NB4 (cell line): ENCODE measurements around the gene TOGARAM2.

Experiments
- CTCF ChIP-seq: IDR thresholded peaks from one replicate; pipeline ENCODE4 v1.5.1; 2012; ENCODE audit warnings: low read depth, low read length
- MAX ChIP-seq: IDR thresholded peaks from 2 replicates; pipeline ENCODE4 v1.6.1; 2011; ENCODE audit warnings: low read depth, low read length
- MYC ChIP-seq: IDR thresholded peaks from 2 replicates; pipeline ENCODE4 v1.6.1; 2011; ENCODE audit warnings: low read depth, low read length
- POLR2A ChIP-seq: IDR thresholded peaks from 2 replicates; pipeline ENCODE4 v1.6.1; 2011; ENCODE audit warnings: mild to moderate bottlenecking; ENCODE audit not compliant: insufficient read length; ENCODE audit errors: extremely low read depth

- no peak for TF ChIP-seq CTCF
- TF ChIP-seq MAX: no peak
- TF ChIP-seq MYC: no peak
- TF ChIP-seq POLR2A: no peak
Measured at GRCh38 chr2:28979576-28980366, 1.3 kb upstream of the TOGARAM2 start.
